Activated CD4-positive, CD25-positive, alpha-beta regulatory T cell (primary cell): ENCODE data around the gene PRR20B.
"Not testable (repeated sequence)": the region's sequence is repeated elsewhere in the genome, so short reads cannot be mapped to it uniquely, and the experiment has no call there.

ENCODE experiments used
- DNase-seq, 4 experiments: peaks; one replicate each; lab custom pipeline; 2025; lab: John Stamatoyannopoulos, UW

Gene PRR20B

DNA sequence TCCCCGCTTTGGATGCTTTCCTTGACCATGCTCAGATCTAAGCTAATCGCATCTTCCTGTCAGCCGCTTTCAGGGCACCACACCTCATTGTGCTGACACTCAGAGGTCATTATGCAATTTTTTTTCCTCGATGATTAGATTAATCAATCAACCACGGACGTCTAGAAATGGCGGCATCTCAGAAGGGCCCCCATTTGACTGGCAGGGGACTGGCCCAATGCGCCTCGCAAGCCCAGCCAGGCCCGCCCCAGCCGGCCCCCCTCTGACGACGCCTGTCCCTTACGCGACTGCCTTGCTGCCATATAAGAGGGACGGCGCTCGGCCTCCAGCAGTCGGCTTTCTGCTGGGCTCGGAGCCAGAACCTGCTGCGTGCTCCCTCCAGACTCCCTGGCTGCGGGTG lies at the start of gene PRR20B:
PRR20B (plus strand) TSS at position 301 of the 400 bp plus-strand sequence. CDS start 387 bp downstream, outside the sequence.
- not testable (repeated sequence) for DNase-seq

DNA sequence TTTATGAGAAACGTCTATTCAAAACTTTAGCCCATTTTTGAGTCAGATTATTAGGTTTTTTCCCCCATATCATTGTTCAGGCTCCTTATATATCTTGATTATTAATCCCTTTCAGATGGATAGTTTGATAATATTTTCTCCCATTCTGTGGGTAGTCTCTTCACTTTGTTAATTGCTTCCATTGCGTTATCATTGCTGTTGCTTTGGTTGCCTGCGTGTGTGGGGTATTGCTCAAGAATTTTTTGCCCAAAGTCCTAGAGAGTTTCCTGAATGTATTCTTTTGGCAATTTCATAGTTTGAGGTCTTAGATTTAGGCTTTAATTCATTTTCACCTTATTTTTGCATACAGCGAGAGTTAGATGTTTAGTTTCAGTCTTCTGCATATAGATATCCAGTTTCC lies 32.3 kb upstream of the PRR20B start:
- DNase-seq, result no peak

DNA sequence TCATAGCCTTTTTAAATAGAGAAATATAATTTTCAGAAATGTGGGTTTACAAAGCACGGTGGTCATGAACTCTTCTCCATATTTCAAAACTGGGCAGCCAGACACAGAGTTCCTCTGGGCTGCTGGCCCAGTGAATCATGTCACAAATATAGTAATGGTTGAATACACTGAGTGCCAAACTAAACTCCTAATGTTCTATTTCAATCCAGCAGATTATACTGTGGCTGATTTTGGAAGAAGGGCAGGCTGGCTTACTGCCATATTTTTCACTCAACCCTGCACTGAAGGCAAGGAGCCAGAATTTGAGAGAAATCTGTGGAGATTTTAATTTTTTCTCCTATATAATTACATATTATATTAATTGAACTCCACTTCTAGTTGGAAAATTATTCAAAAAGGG lies 23.6 kb upstream of the PRR20B start:
- no peak for DNase-seq

DNA sequence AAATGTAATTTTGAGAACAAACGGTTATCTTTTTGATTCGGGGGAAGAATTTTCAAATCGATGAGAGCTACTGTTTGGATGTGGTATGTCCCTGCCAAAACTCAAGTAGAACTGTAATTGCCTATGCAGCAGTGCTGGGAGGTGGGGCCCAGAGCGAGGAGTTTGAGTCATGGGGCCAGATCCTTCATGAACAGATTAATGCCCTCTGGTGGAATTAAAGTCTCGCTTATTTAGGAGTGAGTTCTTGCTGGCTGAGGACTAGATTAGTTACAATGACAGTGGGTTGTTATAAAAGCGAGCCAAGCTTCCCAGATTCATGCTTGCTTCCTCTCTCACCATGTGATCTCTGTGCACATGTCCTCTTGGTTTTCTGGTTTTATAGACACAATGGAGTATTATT lies 18.4 kb upstream of the PRR20B start:
- no peak for DNase-seq

DNA sequence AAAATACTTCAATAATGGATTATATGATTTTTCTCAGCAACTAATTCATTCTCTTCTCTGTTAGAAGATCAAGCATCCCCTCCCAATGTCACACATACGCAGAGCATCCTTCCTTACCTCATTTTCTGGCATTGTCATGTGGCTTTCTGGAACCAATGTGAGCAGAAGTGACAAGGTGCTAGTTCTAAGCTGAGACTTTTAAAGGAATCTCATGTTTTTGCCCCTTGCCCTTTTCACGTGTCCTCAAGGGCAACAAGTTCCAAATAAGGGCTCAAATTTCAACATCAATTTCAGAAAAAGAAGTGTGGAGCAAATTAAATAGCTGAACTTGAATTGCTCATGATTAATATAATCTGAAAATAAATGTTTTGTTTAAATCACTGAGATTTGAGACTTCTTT lies 11.2 kb upstream of the PRR20B start:
- no peak for DNase-seq

DNA sequence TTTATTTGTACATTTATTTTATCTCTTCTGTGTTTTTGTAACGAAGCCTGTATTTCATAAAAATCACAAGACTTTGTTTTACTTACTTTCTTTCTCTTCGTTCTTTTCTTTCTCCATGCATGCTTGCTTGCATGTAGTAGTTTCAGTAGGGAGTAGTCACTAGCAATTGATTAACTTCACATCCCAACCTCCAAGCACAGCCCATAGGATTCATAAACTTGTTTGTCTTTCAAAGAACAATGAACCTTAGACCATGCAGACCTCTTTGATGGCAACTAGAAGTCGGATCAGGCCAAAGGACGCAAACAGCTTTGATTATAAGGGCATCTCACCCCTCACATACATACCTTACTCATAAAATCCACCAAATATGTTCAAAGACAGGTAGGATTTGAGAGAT lies 9.7 kb upstream of the PRR20B start:
- DNase-seq, result no peak

DNA sequence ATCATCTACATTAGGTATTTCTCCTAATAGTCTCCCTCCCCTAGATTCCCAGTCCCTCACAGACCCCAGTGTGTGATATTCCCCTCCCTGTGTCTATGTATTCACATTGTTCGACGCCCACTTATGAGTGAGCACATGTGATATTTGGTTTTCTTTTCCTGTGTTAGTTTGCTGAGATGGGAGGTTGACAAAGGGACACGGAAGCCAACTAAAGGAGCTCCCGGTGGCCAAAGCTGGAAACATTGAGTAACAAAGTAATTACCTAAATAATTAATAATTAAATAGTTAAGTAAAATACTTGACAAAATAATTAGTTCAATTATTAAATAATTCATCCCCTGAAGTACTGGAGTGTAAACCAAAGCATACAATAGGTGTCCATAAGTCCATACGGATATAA lies 8.3 kb upstream of the PRR20B start:
- no peak for DNase-seq

DNA sequence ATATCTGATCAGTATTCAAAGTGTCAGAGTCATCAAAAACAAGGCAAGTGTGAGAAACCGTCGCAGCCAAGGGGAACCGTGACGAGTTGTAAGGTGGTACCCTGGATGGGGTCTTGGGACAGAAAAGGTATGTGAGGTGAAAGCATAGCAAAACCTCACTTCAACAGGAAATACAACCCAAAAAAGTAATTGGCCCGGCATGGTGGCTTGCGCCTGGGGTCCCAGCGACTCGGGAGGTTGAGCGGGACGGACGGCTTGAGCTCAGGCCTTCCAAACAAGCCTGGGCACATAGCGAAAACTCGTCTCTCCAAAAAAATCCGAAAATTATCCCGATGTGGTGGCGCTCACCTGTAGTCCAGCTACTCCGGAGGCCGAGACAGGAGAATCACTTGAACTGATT lies 7.5 kb upstream of the PRR20B start:
- not testable (repeated sequence) for DNase-seq

DNA sequence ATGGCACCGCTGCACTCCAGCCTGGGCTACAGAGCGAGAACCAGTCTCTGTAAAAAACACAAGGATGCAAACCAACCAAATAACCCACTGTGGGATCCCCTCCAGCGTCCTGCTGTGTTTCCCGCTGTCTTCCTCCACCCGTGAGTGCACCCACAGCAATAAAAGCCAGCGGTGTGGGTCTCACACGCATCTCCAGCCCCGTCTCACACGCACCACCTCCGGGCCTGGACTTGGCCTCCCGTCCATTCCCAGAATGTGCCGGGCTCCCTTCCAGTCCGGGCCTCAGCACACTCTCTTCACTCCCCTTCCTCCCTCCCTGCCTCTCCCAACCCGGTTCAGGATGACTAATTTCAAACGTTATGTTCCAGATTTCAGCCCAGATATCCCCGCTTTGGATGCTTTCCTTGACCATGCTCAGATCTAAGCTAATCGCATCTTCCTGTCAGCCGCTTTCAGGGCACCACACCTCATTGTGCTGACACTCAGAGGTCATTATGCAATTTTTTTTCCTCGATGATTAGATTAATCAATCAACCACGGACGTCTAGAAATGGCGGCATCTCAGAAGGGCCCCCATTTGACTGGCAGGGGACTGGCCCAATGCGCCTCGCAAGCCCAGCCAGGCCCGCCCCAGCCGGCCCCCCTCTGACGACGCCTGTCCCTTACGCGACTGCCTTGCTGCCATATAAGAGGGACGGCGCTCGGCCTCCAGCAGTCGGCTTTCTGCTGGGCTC lies 6.9 kb upstream of the PRR20B start, which contains the start of gene PRR20A:
PRR20A (plus strand) TSS at position 684 of the 734 bp plus-strand sequence. CDS start 387 bp downstream, outside the sequence.
- DNase-seq, result not testable (repeated sequence)

DNA sequence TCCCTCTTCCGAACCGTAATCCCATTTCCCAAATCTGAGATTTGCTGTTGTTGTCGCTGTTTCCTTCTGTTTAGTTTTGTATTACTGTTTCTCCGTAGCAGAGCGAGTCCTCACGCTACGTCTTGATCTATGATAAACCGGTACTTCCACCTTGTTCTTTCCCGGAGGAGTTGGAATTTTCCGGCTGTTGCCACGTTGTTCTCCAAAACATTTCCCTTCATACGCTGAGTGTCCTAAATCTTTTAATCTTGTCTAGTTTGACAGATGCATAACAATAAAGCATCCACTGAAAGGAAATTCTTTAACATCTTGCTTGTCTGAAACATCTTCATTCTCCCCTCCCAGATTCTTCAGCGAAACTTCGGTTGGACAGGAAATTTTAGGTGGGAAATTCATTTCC lies 818 bp downstream of the PRR20B start:
- not testable (repeated sequence) for DNase-seq

DNA sequence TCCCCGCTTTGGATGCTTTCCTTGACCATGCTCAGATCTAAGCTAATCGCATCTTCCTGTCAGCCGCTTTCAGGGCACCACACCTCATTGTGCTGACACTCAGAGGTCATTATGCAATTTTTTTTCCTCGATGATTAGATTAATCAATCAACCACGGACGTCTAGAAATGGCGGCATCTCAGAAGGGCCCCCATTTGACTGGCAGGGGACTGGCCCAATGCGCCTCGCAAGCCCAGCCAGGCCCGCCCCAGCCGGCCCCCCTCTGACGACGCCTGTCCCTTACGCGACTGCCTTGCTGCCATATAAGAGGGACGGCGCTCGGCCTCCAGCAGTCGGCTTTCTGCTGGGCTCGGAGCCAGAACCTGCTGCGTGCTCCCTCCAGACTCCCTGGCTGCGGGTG lies 6.5 kb downstream of the PRR20B start, which contains the start of gene PRR20C:
PRR20C (plus strand) TSS at position 301 of the 400 bp plus-strand sequence. CDS start 387 bp downstream, outside the sequence.
- DNase-seq, result not testable (repeated sequence)

DNA sequence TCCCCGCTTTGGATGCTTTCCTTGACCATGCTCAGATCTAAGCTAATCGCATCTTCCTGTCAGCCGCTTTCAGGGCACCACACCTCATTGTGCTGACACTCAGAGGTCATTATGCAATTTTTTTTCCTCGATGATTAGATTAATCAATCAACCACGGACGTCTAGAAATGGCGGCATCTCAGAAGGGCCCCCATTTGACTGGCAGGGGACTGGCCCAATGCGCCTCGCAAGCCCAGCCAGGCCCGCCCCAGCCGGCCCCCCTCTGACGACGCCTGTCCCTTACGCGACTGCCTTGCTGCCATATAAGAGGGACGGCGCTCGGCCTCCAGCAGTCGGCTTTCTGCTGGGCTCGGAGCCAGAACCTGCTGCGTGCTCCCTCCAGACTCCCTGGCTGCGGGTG lies 13.0 kb downstream of the PRR20B start, which contains the start of gene PRR20D:
PRR20D (plus strand) TSS at position 301 of the 400 bp plus-strand sequence. CDS start 387 bp downstream, outside the sequence.
- DNase-seq, result not testable (repeated sequence)

DNA sequence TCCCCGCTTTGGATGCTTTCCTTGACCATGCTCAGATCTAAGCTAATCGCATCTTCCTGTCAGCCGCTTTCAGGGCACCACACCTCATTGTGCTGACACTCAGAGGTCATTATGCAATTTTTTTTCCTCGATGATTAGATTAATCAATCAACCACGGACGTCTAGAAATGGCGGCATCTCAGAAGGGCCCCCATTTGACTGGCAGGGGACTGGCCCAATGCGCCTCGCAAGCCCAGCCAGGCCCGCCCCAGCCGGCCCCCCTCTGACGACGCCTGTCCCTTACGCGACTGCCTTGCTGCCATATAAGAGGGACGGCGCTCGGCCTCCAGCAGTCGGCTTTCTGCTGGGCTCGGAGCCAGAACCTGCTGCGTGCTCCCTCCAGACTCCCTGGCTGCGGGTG lies 19.6 kb downstream of the PRR20B start, which contains the start of gene PRR20E:
PRR20E (plus strand) TSS at position 301 of the 400 bp plus-strand sequence. CDS start 387 bp downstream, outside the sequence.
- not testable (repeated sequence) for DNase-seq

DNA sequence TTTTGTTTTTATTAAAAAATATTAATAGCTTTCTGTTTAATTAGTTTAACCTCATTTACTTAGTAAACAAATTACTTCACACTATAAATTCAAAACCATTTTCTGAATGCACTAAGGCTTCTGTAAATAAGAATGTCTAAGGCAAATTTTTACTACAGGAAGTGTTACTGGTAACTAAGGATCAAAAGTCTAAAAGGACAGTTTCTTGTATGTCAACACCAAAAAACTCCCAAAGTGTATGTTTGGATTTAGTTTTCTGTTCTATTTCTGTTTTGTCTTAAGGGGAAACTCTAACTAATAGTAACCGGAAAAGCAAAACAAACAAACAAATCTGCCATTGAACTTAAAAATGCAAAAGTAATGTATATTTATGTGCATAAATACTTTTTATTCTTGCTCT lies 44.4 kb downstream of the PRR20B start:
- no peak for DNase-seq
